Measurements from ENCODE around the gene MSH2.

Gene MSH2

DNA sequence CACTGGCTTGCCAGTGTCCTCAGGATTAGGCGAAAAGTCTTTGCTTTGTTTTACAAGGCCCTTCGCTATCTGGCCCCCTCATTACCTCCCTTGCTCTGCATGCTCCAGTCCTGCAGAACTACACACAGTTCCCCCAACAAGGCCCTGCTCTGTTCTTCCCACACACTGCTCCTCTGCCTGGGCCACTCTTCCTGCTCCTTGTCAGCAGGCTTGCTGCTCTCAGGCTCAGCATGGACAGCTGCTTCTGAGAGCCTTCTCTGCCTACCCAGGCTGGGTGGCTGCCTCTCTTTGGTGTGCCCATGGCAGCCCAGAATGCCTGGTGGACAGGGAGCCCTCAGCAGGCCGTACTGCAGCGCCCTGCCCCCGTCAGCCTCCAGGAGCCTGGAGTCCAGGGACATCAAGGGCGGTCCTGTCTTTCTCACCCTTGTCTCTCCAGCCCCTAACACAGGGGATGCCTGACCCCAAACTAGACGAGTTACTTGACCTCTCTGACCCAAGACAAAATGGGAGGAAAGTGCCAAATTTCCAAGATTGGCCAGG lies 111.1 kb downstream of the MSH2 start:
- no peak for TF ChIP-seq CTCF (IDR thresholded peaks at IDR 0.05; ENCODE audit: insufficient read depth, low read length, poor library complexity, severe bottlenecking)

GRCh38 chr2:47516360-47517104 lies 113.6 kb downstream of the MSH2 start:
- Histone ChIP-seq H3K4me3 (replicated peaks; ENCODE audit: low read depth, low read length) (no peak overlapping the region), H3K27me3 (replicated peaks; ENCODE audit: control insufficient read depth, insufficient read depth, low read length) (no peaks in the 10 kb centered on the region), H3K36me3 (ENCODE audit: control insufficient read depth, insufficient read depth, low read length) (no peaks in the 10 kb centered on the region)
- TF ChIP-seq CTCF (IDR thresholded peaks at IDR 0.05; ENCODE audit: insufficient read depth, low read length, poor library complexity, severe bottlenecking), result no peak
- DNase-seq (ENCODE audit: extremely low read depth, insufficient read length), result no peak

More for the DNA sequence above, 111.1 kb downstream of the MSH2 start:
- H3K4me3 ChIP-seq (replicated peaks; ENCODE audit: low read depth, low read length), result no peak overlapping the region
- DNase-seq (ENCODE audit: extremely low read depth, insufficient read length), result no peak
- no peaks in the 10 kb centered on the region for H3K36me3 ChIP-seq (ENCODE audit: control insufficient read depth, insufficient read depth, low read length)
- H3K27me3 ChIP-seq (replicated peaks; ENCODE audit: control insufficient read depth, insufficient read depth, low read length), result no peaks in the 10 kb centered on the region

DNA sequence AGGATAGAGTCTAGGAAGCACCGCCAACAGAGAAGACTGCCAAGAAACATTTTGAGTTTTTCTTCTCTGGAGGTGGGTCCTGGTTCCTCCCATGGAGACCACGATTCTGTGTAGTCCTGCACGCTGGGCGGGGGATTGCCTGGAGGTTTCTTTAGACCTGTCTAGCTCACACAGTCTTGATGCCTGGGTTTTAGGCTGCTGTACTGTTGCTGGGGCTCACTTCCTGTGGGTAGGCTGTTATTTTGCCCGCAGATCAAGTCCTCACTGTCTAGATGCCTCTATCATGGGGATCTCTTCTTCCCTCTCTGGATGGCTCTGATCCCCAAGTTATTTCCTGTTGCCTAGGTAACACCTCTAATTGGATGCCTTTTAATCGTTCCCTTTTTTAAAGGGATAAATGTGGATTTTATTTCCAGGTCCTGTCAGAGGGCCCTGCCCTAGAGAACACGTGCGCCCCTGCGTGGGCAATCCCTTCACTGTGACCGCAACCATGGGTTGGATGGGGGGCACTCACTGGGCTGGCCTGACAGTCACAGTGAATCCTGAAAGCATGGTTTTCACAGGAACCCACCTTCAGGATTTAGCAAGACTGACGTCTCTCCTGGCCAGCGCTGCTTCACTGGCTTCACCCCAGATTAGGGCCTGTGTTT lies 115.7 kb downstream of the MSH2 start:
- no peak overlapping the region for H3K4me3 ChIP-seq (replicated peaks; ENCODE audit: low read depth, low read length)
- H3K27me3 ChIP-seq (replicated peaks; ENCODE audit: control insufficient read depth, insufficient read depth, low read length), result no peaks in the 10 kb centered on the region
- TF ChIP-seq CTCF (IDR thresholded peaks at IDR 0.05; ENCODE audit: insufficient read depth, low read length, poor library complexity, severe bottlenecking), result no peak
- no peak for DNase-seq (ENCODE audit: extremely low read depth, insufficient read length)
- no peaks in the 10 kb centered on the region for H3K36me3 ChIP-seq (ENCODE audit: control insufficient read depth, insufficient read depth, low read length)

- no peak for TF ChIP-seq CTCF (IDR thresholded peaks at IDR 0.05; ENCODE audit: insufficient read depth, low read length, poor library complexity, severe bottlenecking)
- Histone ChIP-seq H3K36me3 (ENCODE audit: control insufficient read depth, insufficient read depth, low read length) (no peaks in the 10 kb centered on the region), H3K27me3 (replicated peaks; ENCODE audit: control insufficient read depth, insufficient read depth, low read length) (no peaks in the 10 kb centered on the region), H3K4me3 (replicated peaks; ENCODE audit: low read depth, low read length) (no peak overlapping the region)
- DNase-seq (ENCODE audit: extremely low read depth, insufficient read length), result no peak
These were observed 116.2 kb downstream of the MSH2 start for GRCh38 chr2:47519147-47519537.

- no peaks in the 10 kb centered on the region for H3K27me3 ChIP-seq (replicated peaks; ENCODE audit: control insufficient read depth, insufficient read depth, low read length)
- peak overlapping the region; percentile 73 for H3K4me3 ChIP-seq (replicated peaks; ENCODE audit: low read depth, low read length)
- H3K36me3 ChIP-seq (ENCODE audit: control insufficient read depth, insufficient read depth, low read length), result no peaks in the 10 kb centered on the region
- no peak for TF ChIP-seq CTCF (IDR thresholded peaks at IDR 0.05; ENCODE audit: insufficient read depth, low read length, poor library complexity, severe bottlenecking)
- DNase-seq (ENCODE audit: extremely low read depth, insufficient read length), result no peak
These were observed 116.8 kb downstream of the MSH2 start for GRCh38 chr2:47519604-47520301.

Measured in GM06990 (cell line).